OCI-LY3 (cell line): ENCODE measurements around the gene SLC35G2.
"Not testable (repeated sequence)": the region's sequence is repeated elsewhere in the genome, so short reads cannot be mapped to it uniquely, and the experiment has no call there.

Experiments
- H2AFZ ChIP-seq: fragments of 200-600, 300-600 bp; shearing (Covaris generic); 2 replicates; pipeline ENCODE4 v1.6.0; 2014; ENCODE audit warnings: antibody characterized with exemption, low read depth, low read length
- H3K27ac ChIP-seq: fragments of 200-600, 300-600 bp; sonication (generic); 2 replicates; pipeline ENCODE4 v1.5.1; 2014; ENCODE audit warnings: mild to moderate bottlenecking, low read length, moderate library complexity, mixed read lengths
- H3K27me3 ChIP-seq: fragments of 200-600, 300-600 bp; sonication (generic); 2 replicates; pipeline ENCODE4 v1.6.1; 2014; ENCODE audit warnings: low read depth, low read length, mixed read lengths
- H3K36me3 ChIP-seq: fragments of 200-600, 300-600 bp; sonication (generic); replicated peaks from 2 replicates; pipeline ENCODE3; 2014; ENCODE audit warnings: low read depth, low read length, mixed read lengths
- H3K4me1 ChIP-seq: fragments of 300-600, 200-600 bp; sonication (generic); 2 replicates; pipeline ENCODE4 v1.6.1; 2014; ENCODE audit warnings: low read length, mixed read lengths
- H3K4me2 ChIP-seq: fragments of 200-600, 300-600 bp; sonication (generic); 2 replicates; pipeline ENCODE4 v1.6.1; 2014; ENCODE audit warnings: low read length, mixed read lengths
- H3K4me3 ChIP-seq: fragments of 300-600, 200-600 bp; sonication (generic); 2 replicates; pipeline ENCODE4 v1.5.1; 2014; ENCODE audit warnings: antibody characterized with exemption, mild to moderate bottlenecking, low read length, moderate library complexity
- H3K79me2 ChIP-seq: fragments of 300-600, 200-600 bp; shearing (Covaris generic); 2 replicates; pipeline ENCODE4 v1.6.1; 2014; ENCODE audit warnings: mild to moderate bottlenecking, low read length, mixed read lengths
- H3K9ac ChIP-seq: fragments of 300-600, 200-600 bp; shearing (Covaris generic); 2 replicates; pipeline ENCODE4 v1.6.0; 2014; ENCODE audit warnings: mild to moderate bottlenecking, low read length, moderate library complexity
- H3K9me3 ChIP-seq: fragments of 200-600, 300-600 bp; shearing (Covaris generic); 2 replicates; pipeline ENCODE4 v1.6.1; 2014; ENCODE audit warnings: low read length, mixed read lengths; ENCODE audit not compliant: insufficient read depth
- H4K20me1 ChIP-seq: fragments of 200-600, 300-600 bp; sonication (generic); 2 replicates; pipeline ENCODE4 v1.6.1; 2016; ENCODE audit warnings: low read length, mixed read lengths; ENCODE audit not compliant: insufficient read depth
- EZH2phosphoT487 ChIP-seq: fragments of 200-600 bp; shearing (Covaris generic); IDR thresholded peaks from 2 replicates; pipeline ENCODE4 v1.6.1; 2018; ENCODE audit warnings: antibody characterized with exemption, mixed run types, low read depth
- TF ChIP-seq, protein P1 (sequence below): fragments of 200-600, 300-600 bp; sonication (generic); IDR thresholded peaks from 2 replicates; pipeline ENCODE4 v1.5.1; 2014; ENCODE audit warnings: antibody characterized with exemption, low read length, low read depth

The SLC35G2 gene

GRCh38 chr3:136898954-136899353 lies 80.0 kb downstream of the SLC35G2 start:
- Histone ChIP-seq H2AFZ (no peak overlapping the region), H4K20me1 (peaks cover 26% of the 10 kb centered on the region), H3K79me2 (peaks cover 67% of the 10 kb centered on the region), H3K9me3 (peaks cover 4% of the 10 kb centered on the region; the same call in 1 of the 2 replicates), H3K36me3 (peaks cover 13% of the 10 kb centered on the region), H3K4me3 (no peak overlapping the region), H3K9ac (no peak overlapping the region), H3K4me2 (no peak overlapping the region), H3K4me1 (peaks cover 20% of the 10 kb centered on the region; the same call in 1 of the 2 replicates), H3K27me3 (no peaks in the 10 kb centered on the region), H3K27ac (no peak overlapping the region)
- no peak for TF ChIP-seq EZH2phosphoT487
- TF ChIP-seq, protein P1, sequence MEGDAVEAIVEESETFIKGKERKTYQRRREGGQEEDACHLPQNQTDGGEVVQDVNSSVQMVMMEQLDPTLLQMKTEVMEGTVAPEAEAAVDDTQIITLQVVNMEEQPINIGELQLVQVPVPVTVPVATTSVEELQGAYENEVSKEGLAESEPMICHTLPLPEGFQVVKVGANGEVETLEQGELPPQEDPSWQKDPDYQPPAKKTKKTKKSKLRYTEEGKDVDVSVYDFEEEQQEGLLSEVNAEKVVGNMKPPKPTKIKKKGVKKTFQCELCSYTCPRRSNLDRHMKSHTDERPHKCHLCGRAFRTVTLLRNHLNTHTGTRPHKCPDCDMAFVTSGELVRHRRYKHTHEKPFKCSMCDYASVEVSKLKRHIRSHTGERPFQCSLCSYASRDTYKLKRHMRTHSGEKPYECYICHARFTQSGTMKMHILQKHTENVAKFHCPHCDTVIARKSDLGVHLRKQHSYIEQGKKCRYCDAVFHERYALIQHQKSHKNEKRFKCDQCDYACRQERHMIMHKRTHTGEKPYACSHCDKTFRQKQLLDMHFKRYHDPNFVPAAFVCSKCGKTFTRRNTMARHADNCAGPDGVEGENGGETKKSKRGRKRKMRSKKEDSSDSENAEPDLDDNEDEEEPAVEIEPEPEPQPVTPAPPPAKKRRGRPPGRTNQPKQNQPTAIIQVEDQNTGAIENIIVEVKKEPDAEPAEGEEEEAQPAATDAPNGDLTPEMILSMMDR = no peak

- no peak overlapping the region for H3K4me2 ChIP-seq
- H3K27ac ChIP-seq = no peak overlapping the region
- H3K4me3 ChIP-seq = no peak overlapping the region
- peaks cover 18% of the 10 kb centered on the region for H3K36me3 ChIP-seq
- H4K20me1 ChIP-seq = peaks cover 21% of the 10 kb centered on the region
- no peaks in the 10 kb centered on the region for H3K27me3 ChIP-seq
- TF ChIP-seq, protein P1 = no peak
- no peak for TF ChIP-seq EZH2phosphoT487
- peaks cover 11% of the 10 kb centered on the region; the same call in 1 of the 2 replicates for H3K9me3 ChIP-seq
- H3K4me1 ChIP-seq = peaks cover 17% of the 10 kb centered on the region; the same call in 1 of the 2 replicates
- peaks cover 68% of the 10 kb centered on the region for H3K79me2 ChIP-seq
- no peak overlapping the region for H3K9ac ChIP-seq
- H2AFZ ChIP-seq = no peak overlapping the region
Measured at GRCh38 chr3:136899622-136900158, 80.8 kb downstream of the SLC35G2 start.

- H3K4me3 ChIP-seq, H2AFZ ChIP-seq, H3K4me2 ChIP-seq, H3K27me3 ChIP-seq, H3K9ac ChIP-seq, H3K27ac ChIP-seq: not testable (repeated sequence)
- Histone ChIP-seq H3K4me1 (peaks cover 17% of the 10 kb centered on the region; the same call in 1 of the 2 replicates), H3K9me3 (peaks cover 13% of the 10 kb centered on the region; the same call in 1 of the 2 replicates), H3K36me3 (peaks cover 20% of the 10 kb centered on the region), H3K79me2 (peaks cover 73% of the 10 kb centered on the region), H4K20me1 (peaks cover 21% of the 10 kb centered on the region)
Measured at GRCh38 chr3:136900694-136901093, 81.8 kb downstream of the SLC35G2 start.

DNA sequence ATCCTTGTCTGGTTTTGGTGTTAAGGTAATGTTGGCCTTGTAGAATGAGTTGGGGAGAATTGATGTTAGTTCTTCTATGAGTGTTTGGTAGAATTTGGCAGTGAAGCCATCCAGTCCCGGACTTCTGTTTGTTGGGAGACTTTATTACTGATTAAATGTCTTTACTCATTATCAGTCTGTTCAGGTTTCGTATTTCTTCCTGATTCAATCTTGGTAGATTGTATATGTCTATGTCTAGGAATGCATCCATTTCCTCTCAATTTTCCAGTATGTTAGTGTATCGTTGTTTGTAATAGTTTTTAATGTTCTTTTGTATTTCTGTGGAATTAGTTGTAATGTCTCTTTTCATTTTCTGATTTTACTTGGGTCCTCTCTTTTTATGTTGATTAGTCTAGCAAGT lies 82.5 kb downstream of the SLC35G2 start:
- no peaks in the 10 kb centered on the region for H3K27me3 ChIP-seq
- H3K36me3 ChIP-seq = peaks cover 20% of the 10 kb centered on the region
- H3K4me2 ChIP-seq = no peak overlapping the region
- H4K20me1 ChIP-seq = peaks cover 27% of the 10 kb centered on the region
- H3K9ac ChIP-seq = no peak overlapping the region
- H3K4me1 ChIP-seq = peaks cover 17% of the 10 kb centered on the region; the same call in 1 of the 2 replicates
- peaks cover 13% of the 10 kb centered on the region; the same call in 1 of the 2 replicates for H3K9me3 ChIP-seq
- no peak overlapping the region for H3K27ac ChIP-seq
- H2AFZ ChIP-seq = no peak overlapping the region
- no peak overlapping the region for H3K4me3 ChIP-seq
- TF ChIP-seq, protein P1 = no peak
- no peak for TF ChIP-seq EZH2phosphoT487
- peaks cover 74% of the 10 kb centered on the region for H3K79me2 ChIP-seq

DNA sequence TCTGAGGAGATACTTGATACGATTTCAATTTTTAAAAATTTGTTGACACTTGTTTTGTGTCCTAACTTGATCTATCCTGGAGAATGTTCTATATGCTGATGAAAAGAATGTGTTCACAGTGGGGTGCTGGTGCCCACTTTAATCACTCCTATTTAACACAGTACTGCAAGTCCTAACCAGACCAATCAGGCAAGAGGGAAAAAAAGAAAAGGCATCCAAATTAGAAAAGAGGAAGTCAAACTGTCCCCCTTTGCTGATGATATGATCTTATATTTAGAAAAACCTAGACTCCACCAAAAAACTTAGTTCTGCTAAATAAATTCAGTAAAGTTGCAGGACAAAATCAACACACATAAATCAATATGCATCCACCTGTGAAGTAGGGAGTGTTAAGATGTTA lies 83.6 kb downstream of the SLC35G2 start:
- peaks cover 13% of the 10 kb centered on the region; the same call in 1 of the 2 replicates for H3K9me3 ChIP-seq
- not testable (repeated sequence) for H3K27me3 ChIP-seq, H3K4me2 ChIP-seq, H3K9ac ChIP-seq, H3K4me3 ChIP-seq, H2AFZ ChIP-seq, H3K27ac ChIP-seq
- H3K79me2 ChIP-seq = peaks cover 82% of the 10 kb centered on the region
- peaks cover 17% of the 10 kb centered on the region; the same call in 1 of the 2 replicates for H3K4me1 ChIP-seq
- H4K20me1 ChIP-seq = peaks cover 39% of the 10 kb centered on the region
- H3K36me3 ChIP-seq = peaks cover 20% of the 10 kb centered on the region
